HL-60 (cell line): ENCODE results near the gene NCBP3.

Source experiments
- DNase-seq, 2 experiments: peaks; one replicate each; pipeline ENCODE4 v3.0.0-alpha.2; 2010 to 2020; ENCODE audit warnings: low read depth in 1 of 2, low spot score in 1 of 2
- H3K27ac ChIP-seq: fragments of 250-450 bp; sonication (Bioruptor Pico); replicated peaks from 2 replicates; pipeline ENCODE4 v1.5.1; 2020; ENCODE audit warnings: mild to moderate bottlenecking, moderate library complexity
- H3K27me3 ChIP-seq: fragments of 250-450 bp; sonication (Bioruptor Pico); 2 replicates; pipeline ENCODE4 v1.5.1; 2021; ENCODE audit warnings: mild to moderate bottlenecking, moderate library complexity; ENCODE audit not compliant: insufficient read depth, poor library complexity, severe bottlenecking
- H3K4me3 ChIP-seq: replicated peaks from 2 replicates; pipeline ENCODE4 v1.5.1; 2011; ENCODE audit warnings: mild to moderate bottlenecking, control low read depth, low read length; ENCODE audit not compliant: insufficient read depth
- CTCF ChIP-seq: IDR thresholded peaks from one replicate; pipeline ENCODE4 v1.5.1; 2011; ENCODE audit warnings: low read length, control low read depth, inconsistent platforms; ENCODE audit not compliant: insufficient read depth
- GABPA ChIP-seq: IDR thresholded peaks from 2 replicates; pipeline ENCODE4 v1.6.1; 2012; ENCODE audit warnings: low read depth
- POLR2AphosphoS5 ChIP-seq: IDR thresholded peaks from 2 replicates; pipeline ENCODE4 v1.6.1; 2012; ENCODE audit warnings: low read depth
- SPI1 ChIP-seq: IDR thresholded peaks from 2 replicates; pipeline ENCODE4 v1.6.1; 2012; ENCODE audit warnings: low read depth, mild to moderate bottlenecking, borderline replicate concordance
- TF ChIP-seq, protein P1 (sequence below): IDR thresholded peaks from 2 replicates; pipeline ENCODE4 v1.6.1; 2012; ENCODE audit warnings: low read depth; ENCODE audit not compliant: insufficient replicate concordance

Gene NCBP3

DNA sequence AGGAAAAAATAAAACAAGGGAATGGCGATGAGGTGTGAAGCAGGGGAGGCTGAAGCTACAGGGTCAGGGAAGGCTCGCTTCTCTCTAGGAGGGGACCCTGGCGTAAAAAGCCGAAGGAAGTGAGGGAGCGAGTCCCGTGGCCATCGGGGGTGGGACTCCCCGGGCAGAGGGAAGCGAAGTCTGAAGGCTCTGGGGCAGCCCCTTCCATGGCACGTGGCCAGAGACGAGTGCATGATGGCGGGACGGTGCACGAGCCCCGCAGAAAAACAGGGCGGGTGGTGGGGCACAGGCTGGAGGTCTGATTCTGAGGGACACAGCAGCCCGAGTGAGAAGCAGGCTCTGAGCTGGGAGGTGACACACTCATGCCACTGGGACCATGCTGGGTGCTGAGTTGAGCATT lies 21.1 kb upstream of the NCBP3 start:
- Histone ChIP-seq H3K4me3 (no peak overlapping the region), H3K27me3 (no peaks in the 10 kb centered on the region), H3K27ac (no peak overlapping the region)
- no peak for DNase-seq
- TF ChIP-seq POLR2AphosphoS5: no peak
- TF ChIP-seq GABPA: no peak
- TF ChIP-seq CTCF: no peak
- no peak for TF ChIP-seq SPI1
- TF ChIP-seq, protein P1, sequence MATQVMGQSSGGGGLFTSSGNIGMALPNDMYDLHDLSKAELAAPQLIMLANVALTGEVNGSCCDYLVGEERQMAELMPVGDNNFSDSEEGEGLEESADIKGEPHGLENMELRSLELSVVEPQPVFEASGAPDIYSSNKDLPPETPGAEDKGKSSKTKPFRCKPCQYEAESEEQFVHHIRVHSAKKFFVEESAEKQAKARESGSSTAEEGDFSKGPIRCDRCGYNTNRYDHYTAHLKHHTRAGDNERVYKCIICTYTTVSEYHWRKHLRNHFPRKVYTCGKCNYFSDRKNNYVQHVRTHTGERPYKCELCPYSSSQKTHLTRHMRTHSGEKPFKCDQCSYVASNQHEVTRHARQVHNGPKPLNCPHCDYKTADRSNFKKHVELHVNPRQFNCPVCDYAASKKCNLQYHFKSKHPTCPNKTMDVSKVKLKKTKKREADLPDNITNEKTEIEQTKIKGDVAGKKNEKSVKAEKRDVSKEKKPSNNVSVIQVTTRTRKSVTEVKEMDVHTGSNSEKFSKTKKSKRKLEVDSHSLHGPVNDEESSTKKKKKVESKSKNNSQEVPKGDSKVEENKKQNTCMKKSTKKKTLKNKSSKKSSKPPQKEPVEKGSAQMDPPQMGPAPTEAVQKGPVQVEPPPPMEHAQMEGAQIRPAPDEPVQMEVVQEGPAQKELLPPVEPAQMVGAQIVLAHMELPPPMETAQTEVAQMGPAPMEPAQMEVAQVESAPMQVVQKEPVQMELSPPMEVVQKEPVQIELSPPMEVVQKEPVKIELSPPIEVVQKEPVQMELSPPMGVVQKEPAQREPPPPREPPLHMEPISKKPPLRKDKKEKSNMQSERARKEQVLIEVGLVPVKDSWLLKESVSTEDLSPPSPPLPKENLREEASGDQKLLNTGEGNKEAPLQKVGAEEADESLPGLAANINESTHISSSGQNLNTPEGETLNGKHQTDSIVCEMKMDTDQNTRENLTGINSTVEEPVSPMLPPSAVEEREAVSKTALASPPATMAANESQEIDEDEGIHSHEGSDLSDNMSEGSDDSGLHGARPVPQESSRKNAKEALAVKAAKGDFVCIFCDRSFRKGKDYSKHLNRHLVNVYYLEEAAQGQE: no peak

- Histone ChIP-seq H3K4me3 (no peak overlapping the region), H3K27ac (no peak overlapping the region), H3K27me3 (no peaks in the 10 kb centered on the region)
- DNase-seq: no peak
- TF ChIP-seq CTCF: no peak
- TF ChIP-seq, protein P1: no peak
- no peak for TF ChIP-seq POLR2AphosphoS5
- TF ChIP-seq GABPA: no peak
- no peak for TF ChIP-seq SPI1
These were observed 20.2 kb upstream of the NCBP3 start for GRCh38 chr17:3866276-3866675.

- no peak for DNase-seq
- H3K4me3 ChIP-seq: no peak overlapping the region
These were observed 19.1 kb upstream of the NCBP3 start for GRCh38 chr17:3865176-3865575.

More at GRCh38 chr17:3865176-3865575, 19.1 kb upstream of the NCBP3 start:
- Histone ChIP-seq H3K27ac (no peak overlapping the region), H3K27me3 (no peaks in the 10 kb centered on the region)
- no peak for TF ChIP-seq CTCF
- no peak for TF ChIP-seq GABPA
- no peak for TF ChIP-seq SPI1
- TF ChIP-seq, protein P1: no peak
- TF ChIP-seq POLR2AphosphoS5: no peak
